Measurements from ENCODE around the gene SCN9A.

- no peak for TF ChIP-seq EZH2 (IDR thresholded peaks at IDR 0.05)
- TF ChIP-seq RAD21 (IDR thresholded peaks at IDR 0.05; ENCODE audit: low read depth) = no peak
- TF ChIP-seq, protein P1, sequence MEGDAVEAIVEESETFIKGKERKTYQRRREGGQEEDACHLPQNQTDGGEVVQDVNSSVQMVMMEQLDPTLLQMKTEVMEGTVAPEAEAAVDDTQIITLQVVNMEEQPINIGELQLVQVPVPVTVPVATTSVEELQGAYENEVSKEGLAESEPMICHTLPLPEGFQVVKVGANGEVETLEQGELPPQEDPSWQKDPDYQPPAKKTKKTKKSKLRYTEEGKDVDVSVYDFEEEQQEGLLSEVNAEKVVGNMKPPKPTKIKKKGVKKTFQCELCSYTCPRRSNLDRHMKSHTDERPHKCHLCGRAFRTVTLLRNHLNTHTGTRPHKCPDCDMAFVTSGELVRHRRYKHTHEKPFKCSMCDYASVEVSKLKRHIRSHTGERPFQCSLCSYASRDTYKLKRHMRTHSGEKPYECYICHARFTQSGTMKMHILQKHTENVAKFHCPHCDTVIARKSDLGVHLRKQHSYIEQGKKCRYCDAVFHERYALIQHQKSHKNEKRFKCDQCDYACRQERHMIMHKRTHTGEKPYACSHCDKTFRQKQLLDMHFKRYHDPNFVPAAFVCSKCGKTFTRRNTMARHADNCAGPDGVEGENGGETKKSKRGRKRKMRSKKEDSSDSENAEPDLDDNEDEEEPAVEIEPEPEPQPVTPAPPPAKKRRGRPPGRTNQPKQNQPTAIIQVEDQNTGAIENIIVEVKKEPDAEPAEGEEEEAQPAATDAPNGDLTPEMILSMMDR (IDR thresholded peaks at IDR 0.05 in 2 of 3, conservative IDR thresholded peaks at IDR 0.05 in 1 of 3; ENCODE audit: borderline replicate concordance in 1 of 3, insufficient read depth in 1 of 3, low read depth in 2 of 3, low read length in 2 of 3) = no peak
- no peak for TF ChIP-seq POLR2A (IDR thresholded peaks at IDR 0.05; ENCODE audit: borderline replicate concordance, extremely low read depth, insufficient read depth, insufficient read length)
- TF ChIP-seq ELF1 (IDR thresholded peaks at IDR 0.05; ENCODE audit: borderline replicate concordance, low read depth) = no peak
Observed at GRCh38 chr2:166170356-166170755, 205.4 kb downstream of the SCN9A start.
